Neural progenitor cell (in vitro differentiated cells): Measurements from ENCODE around the gene ACAA1. TPM values are rescaled to one million over a fixed set of nuclear protein-coding genes. Genes with fewer than 3 reads are reported as not detected.

Experiments
- DNase-seq: peaks from one replicate; pipeline ENCODE4 v3.0.0-alpha.2; 2016; ENCODE audit warnings: low spot score
- H2AFZ ChIP-seq: fragments of 200-600 bp; sonication (generic); replicated peaks from 2 replicates; pipeline ENCODE4 v1.6.1; 2016; ENCODE audit warnings: antibody characterized with exemption
- H3F3A ChIP-seq: fragments of 200-600 bp; sonication (generic); 2 replicates; pipeline ENCODE4 v1.6.1; 2016; ENCODE audit warnings: antibody characterized with exemption, low read depth
- H3K27ac ChIP-seq: fragments of 200-600 bp; sonication (generic); 2 replicates; pipeline ENCODE4 v1.5.1; 2016; ENCODE audit warnings: mild to moderate bottlenecking
- H3K27me3 ChIP-seq: fragments of 200-600 bp; sonication (generic); 2 replicates; pipeline ENCODE4 v1.6.1; 2016; ENCODE audit warnings: mild to moderate bottlenecking, moderate library complexity
- H3K36me3 ChIP-seq: fragments of 200-600 bp; sonication (generic); 2 replicates; pipeline ENCODE4 v1.5.1; 2016
- H3K4me1 ChIP-seq: fragments of 200-600 bp; sonication (generic); 2 replicates; pipeline ENCODE4 v1.6.1; 2016; ENCODE audit warnings: mixed run types
- H3K4me2 ChIP-seq: fragments of 200-600 bp; sonication (generic); 2 replicates; pipeline ENCODE4 v1.6.1; 2016
- H3K4me3 ChIP-seq: fragments of 200-600 bp; sonication (generic); 2 replicates; pipeline ENCODE4 v1.5.1; 2016
- H3K79me2 ChIP-seq: fragments of 200-600 bp; sonication (generic); 2 replicates; pipeline ENCODE4 v1.6.1; 2016; ENCODE audit warnings: low read depth
- H3K9ac ChIP-seq: fragments of 200-600 bp; sonication (generic); 2 replicates; pipeline ENCODE4 v1.6.1; 2016
- H3K9me3 ChIP-seq: fragments of 200-600 bp; sonication (generic); 2 replicates; pipeline ENCODE4 v1.5.1; 2016; ENCODE audit warnings: low read depth
- H4K20me1 ChIP-seq: fragments of 200-600 bp; sonication (generic); 2 replicates; pipeline ENCODE4 v1.6.1; 2016; ENCODE audit warnings: low read depth
- H3K27ac Mint-ChIP-seq: 3 replicates; pipeline ENCODE4 v1.8.0; 2021; ENCODE audit warnings: mixed read lengths
- H3K27me3 Mint-ChIP-seq: 2 replicates; pipeline ENCODE4 v1.8.0; 2022; ENCODE audit warnings: low read depth, mild to moderate bottlenecking, inconsistent platforms, moderate library complexity, mixed read lengths; ENCODE audit not compliant: insufficient read depth
- H3K36me3 Mint-ChIP-seq: 3 replicates; pipeline ENCODE4 v1.8.0; 2021; ENCODE audit warnings: mixed read lengths
- H3K4me1 Mint-ChIP-seq: 3 replicates; pipeline ENCODE4 v1.8.0; 2021; ENCODE audit warnings: mixed read lengths
- H3K4me3 Mint-ChIP-seq: 3 replicates; pipeline ENCODE4 v1.8.0; 2021; ENCODE audit warnings: mild to moderate bottlenecking, moderate library complexity, mixed read lengths
- H3K9me3 Mint-ChIP-seq: 3 replicates; pipeline ENCODE4 v1.8.0; 2020; ENCODE audit warnings: mixed read lengths
- EZH2 ChIP-seq: fragments of 200-600 bp; sonication (generic); IDR thresholded peaks from 2 replicates; pipeline ENCODE4 v1.6.1; 2017; ENCODE audit warnings: antibody characterized with exemption, mild to moderate bottlenecking, moderate library complexity
- EZH2phosphoT487 ChIP-seq: fragments of 200-600 bp; sonication (generic); IDR thresholded peaks from 2 replicates; pipeline ENCODE4 v1.6.1; 2017; ENCODE audit warnings: antibody characterized with exemption
- total RNA-seq: library from RNA; depleted of rRNA; stranded (reverse); fragments of >200 nt; gene quantifications from 2 replicates; pipeline ENCODE4 v1.2.3, GENCODE V29; 2015; ENCODE audit warnings: low replicate concordance
- TF ChIP-seq, protein P1 (sequence below): fragments of 200-600 bp; sonication (generic); IDR thresholded peaks from 2 replicates; pipeline ENCODE4 v1.5.1; 2017; ENCODE audit warnings: antibody characterized with exemption, mild to moderate bottlenecking

The ACAA1 gene
- total RNA-seq, 1 donor from 2014 or later: 3.3 TPM

DNA sequence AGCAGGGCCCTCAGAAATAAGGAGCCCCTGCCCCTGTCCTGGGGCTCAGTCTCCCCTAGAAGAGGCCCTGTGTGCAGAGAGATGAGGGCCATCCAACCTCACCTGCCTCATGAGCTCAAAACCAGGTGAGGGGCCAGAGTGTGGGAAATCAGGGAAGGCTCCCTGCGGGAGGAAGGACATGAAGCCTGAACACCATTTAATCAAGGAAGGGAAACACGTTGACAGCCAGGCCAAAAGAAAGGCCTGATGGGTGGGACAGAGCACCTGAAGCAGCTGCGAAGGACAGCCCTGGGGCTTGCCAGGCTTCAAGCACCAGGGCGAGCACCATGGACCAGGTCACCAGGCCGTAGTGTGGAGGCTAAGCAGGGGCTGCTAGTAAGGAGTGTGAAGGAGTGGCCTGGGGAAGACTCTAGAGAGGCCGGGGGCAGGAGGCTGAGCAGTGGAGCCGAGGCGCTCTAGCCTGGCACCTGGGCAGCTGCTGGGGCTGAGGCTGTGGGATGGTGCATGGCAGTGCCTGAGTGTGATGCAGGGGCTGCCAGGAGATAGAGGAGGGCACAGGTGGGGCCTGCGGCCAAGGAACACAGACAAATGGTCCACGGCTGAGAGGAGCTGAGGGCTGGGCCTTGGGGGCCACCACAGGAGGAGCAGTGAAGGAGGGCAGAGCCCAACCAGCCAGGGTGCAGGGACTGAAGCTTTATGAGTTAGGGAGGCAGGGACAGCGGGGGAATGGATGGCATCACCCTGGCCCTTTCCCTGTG is 16.1 kb downstream of the ACAA1 start:
- Histone ChIP-seq H4K20me1 (peaks cover 3% of the 10 kb centered on the region), H3K36me3 (no peaks in the 10 kb centered on the region), H3K27me3 (no peaks in the 10 kb centered on the region), H2AFZ (no peak overlapping the region), H3K79me2 (no peaks in the 10 kb centered on the region), H3F3A (no peaks in the 10 kb centered on the region), H3K4me1 (no peaks in the 10 kb centered on the region), H3K27ac (no peak overlapping the region), H3K4me2 (no peak overlapping the region), H3K9me3 (no peaks in the 10 kb centered on the region), H3K4me3 (no peak overlapping the region), H3K9ac (no peak overlapping the region)
- peaks cover 1% of the 10 kb centered on the region for H3K27me3 Mint-ChIP-seq
- H3K4me1 Mint-ChIP-seq: no peaks in the 10 kb centered on the region
- DNase-seq: no peak
- no peak for TF ChIP-seq EZH2phosphoT487
- no peak for TF ChIP-seq EZH2
- TF ChIP-seq, protein P1, sequence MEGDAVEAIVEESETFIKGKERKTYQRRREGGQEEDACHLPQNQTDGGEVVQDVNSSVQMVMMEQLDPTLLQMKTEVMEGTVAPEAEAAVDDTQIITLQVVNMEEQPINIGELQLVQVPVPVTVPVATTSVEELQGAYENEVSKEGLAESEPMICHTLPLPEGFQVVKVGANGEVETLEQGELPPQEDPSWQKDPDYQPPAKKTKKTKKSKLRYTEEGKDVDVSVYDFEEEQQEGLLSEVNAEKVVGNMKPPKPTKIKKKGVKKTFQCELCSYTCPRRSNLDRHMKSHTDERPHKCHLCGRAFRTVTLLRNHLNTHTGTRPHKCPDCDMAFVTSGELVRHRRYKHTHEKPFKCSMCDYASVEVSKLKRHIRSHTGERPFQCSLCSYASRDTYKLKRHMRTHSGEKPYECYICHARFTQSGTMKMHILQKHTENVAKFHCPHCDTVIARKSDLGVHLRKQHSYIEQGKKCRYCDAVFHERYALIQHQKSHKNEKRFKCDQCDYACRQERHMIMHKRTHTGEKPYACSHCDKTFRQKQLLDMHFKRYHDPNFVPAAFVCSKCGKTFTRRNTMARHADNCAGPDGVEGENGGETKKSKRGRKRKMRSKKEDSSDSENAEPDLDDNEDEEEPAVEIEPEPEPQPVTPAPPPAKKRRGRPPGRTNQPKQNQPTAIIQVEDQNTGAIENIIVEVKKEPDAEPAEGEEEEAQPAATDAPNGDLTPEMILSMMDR: no peak
- no peaks in the 10 kb centered on the region for H3K9me3 Mint-ChIP-seq
- peaks cover 20% of the 10 kb centered on the region for H3K36me3 Mint-ChIP-seq
- H3K27ac Mint-ChIP-seq: no peak overlapping the region
- H3K4me3 Mint-ChIP-seq: peak overlapping the region; percentile 21

DNA sequence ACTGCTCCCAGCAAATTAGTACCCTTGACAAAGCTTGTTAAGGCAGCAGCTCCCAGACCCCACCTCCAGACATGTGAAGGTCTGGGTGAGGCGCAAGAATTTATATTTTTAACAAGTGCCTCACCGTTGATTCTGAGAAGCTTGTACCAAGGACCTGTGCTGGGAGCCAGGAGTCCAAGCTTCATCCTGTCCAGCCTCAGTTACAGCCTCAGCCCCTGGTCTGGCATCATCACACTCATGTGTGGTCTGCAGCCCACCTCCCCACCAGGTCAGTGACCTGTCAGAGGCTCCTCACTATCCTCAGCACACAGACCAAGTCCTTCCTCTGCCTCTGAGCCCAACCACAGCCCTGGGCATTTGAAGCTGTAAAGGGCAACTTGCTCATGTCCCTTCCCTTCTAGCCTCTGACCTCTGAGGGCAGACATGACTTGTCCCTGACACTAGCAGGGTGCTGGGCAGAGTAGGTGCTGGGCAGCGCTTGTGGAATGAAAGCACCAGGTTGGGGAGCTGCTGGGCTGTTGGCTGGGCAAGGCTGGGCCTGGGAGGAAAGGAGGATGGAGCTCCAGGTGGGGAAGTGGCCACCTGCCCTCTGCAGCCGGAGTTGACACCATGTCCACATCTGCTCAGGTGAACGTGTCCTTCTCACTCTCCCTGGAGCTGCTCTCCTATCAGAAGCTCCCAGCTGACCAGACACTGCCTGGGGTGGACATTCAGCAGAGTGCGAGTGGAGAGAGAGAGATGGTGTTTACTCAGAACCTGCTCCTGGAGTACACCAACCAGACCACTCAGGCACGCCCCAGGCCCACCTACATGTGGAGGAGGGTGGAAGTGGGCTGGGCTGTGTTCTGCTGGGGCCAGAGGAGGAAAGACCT is 16.9 kb downstream of the ACAA1 start:
- TF ChIP-seq EZH2 (no peak), EZH2phosphoT487 (no peak)
- no peaks in the 10 kb centered on the region for H3K27me3 ChIP-seq
- no peaks in the 10 kb centered on the region for H3K4me1 ChIP-seq
- no peak overlapping the region for H3K4me2 ChIP-seq
- H3K79me2 ChIP-seq: no peaks in the 10 kb centered on the region
- no peaks in the 10 kb centered on the region for H3K9me3 ChIP-seq
- no peaks in the 10 kb centered on the region for H3K36me3 ChIP-seq
- H3K4me3 ChIP-seq: no peak overlapping the region
- Mint-ChIP-seq H3K36me3 (peaks cover 14% of the 10 kb centered on the region), H3K4me3 (no peak overlapping the region), H3K27ac (peak overlapping the region; percentile 66), H3K4me1 (no peaks in the 10 kb centered on the region), H3K9me3 (no peaks in the 10 kb centered on the region), H3K27me3 (peaks cover 6% of the 10 kb centered on the region)
- no peak for DNase-seq
- peaks cover 3% of the 10 kb centered on the region for H4K20me1 ChIP-seq
- no peaks in the 10 kb centered on the region for H3F3A ChIP-seq
- H2AFZ ChIP-seq: no peak overlapping the region
- no peak overlapping the region for H3K27ac ChIP-seq
- H3K9ac ChIP-seq: no peak overlapping the region

DNA sequence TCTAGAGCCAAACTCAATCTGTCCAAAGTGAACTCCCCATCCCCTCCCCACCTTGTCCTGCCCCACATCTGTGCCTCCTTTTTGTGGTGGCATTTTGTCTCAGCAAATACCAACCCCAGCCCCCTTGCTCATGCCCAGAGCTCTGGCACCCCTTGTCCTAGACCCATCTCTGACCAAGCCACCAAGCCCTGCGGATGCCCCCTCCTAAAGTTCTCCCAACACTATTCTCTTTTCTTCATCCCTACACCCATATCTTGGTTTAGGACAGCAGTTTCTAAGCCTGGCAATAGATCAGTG is 17.7 kb downstream of the ACAA1 start:
- H3K4me3 Mint-ChIP-seq: no peak overlapping the region
- peaks cover 6% of the 10 kb centered on the region for H3K27me3 Mint-ChIP-seq
- H3K79me2 ChIP-seq: no peaks in the 10 kb centered on the region
- peaks cover 10% of the 10 kb centered on the region for H3K36me3 Mint-ChIP-seq
- H3F3A ChIP-seq: no peaks in the 10 kb centered on the region
- no peaks in the 10 kb centered on the region for H3K4me1 Mint-ChIP-seq
- no peaks in the 10 kb centered on the region for H3K9me3 ChIP-seq
- H3K36me3 ChIP-seq: no peaks in the 10 kb centered on the region
- H3K27ac ChIP-seq: no peak overlapping the region
- peaks cover 3% of the 10 kb centered on the region for H4K20me1 ChIP-seq
- DNase-seq: no peak
- TF ChIP-seq EZH2phosphoT487: no peak
- no peak for TF ChIP-seq EZH2
- TF ChIP-seq, protein P1: no peak
- H3K4me3 ChIP-seq: no peak overlapping the region
- no peak overlapping the region for H3K27ac Mint-ChIP-seq
- H3K4me1 ChIP-seq: no peaks in the 10 kb centered on the region
- no peak overlapping the region for H2AFZ ChIP-seq
- no peaks in the 10 kb centered on the region for H3K9me3 Mint-ChIP-seq
- H3K9ac ChIP-seq: no peak overlapping the region
- H3K27me3 ChIP-seq: no peaks in the 10 kb centered on the region
- H3K4me2 ChIP-seq: no peak overlapping the region
